Measurements from ENCODE around the gene FYN. TPM values are rescaled to one million over a fixed set of nuclear protein-coding genes. Genes with fewer than 3 reads are reported as not detected.
"Not testable (repeated sequence)": the region's sequence is repeated elsewhere in the genome, so short reads cannot be mapped to it uniquely, and the experiment has no call there.

FYN gene
- total RNA-seq, 1 experiment from 2014 or later: 45.4 TPM

- H3K36me3 ChIP-seq (replicated peaks; ENCODE audit: control insufficient read depth, insufficient read depth, low read length): no peaks in the 10 kb centered on the region; the same call in 1 of the 2 replicates
Observed at GRCh38 chr6:111837641-111838500, 35.4 kb downstream of the FYN start.

GRCh38 chr6:111837007-111837406 is 36.2 kb downstream of the FYN start:
- no peak overlapping the region for H3K4me3 ChIP-seq (ENCODE audit: insufficient read depth, low read depth, low read length)
- no peaks in the 10 kb centered on the region for H3K27me3 ChIP-seq (ENCODE audit: control insufficient read depth, insufficient read depth, low read length)
- H3K36me3 ChIP-seq (replicated peaks; ENCODE audit: control insufficient read depth, insufficient read depth, low read length): no peaks in the 10 kb centered on the region; the same call in 1 of the 2 replicates
- no peak for DNase-seq

More at GRCh38 chr6:111837641-111838500, 35.4 kb downstream of the FYN start:
- no peak overlapping the region for H3K4me3 ChIP-seq (ENCODE audit: insufficient read depth, low read depth, low read length)
- H3K27me3 ChIP-seq (ENCODE audit: control insufficient read depth, insufficient read depth, low read length): no peaks in the 10 kb centered on the region
- DNase-seq: no peak

- DNase-seq: no peak
- H3K36me3 ChIP-seq (replicated peaks; ENCODE audit: control insufficient read depth, insufficient read depth, low read length): no peaks in the 10 kb centered on the region; the same call in 1 of the 2 replicates
- no peaks in the 10 kb centered on the region for H3K27me3 ChIP-seq (ENCODE audit: control insufficient read depth, insufficient read depth, low read length)
- H3K4me3 ChIP-seq (ENCODE audit: insufficient read depth, low read depth, low read length): no peak overlapping the region
Observed at GRCh38 chr6:111835807-111836206, 37.4 kb downstream of the FYN start.

GRCh38 chr6:111835398-111835797 is 37.9 kb downstream of the FYN start:
- H3K27me3 ChIP-seq (ENCODE audit: control insufficient read depth, insufficient read depth, low read length); DNase-seq; H3K36me3 ChIP-seq (replicated peaks; ENCODE audit: control insufficient read depth, insufficient read depth, low read length); H3K4me3 ChIP-seq (ENCODE audit: insufficient read depth, low read depth, low read length): not testable (repeated sequence)

- DNase-seq: no peak
- Histone ChIP-seq H3K27me3 (ENCODE audit: control insufficient read depth, insufficient read depth, low read length) (no peaks in the 10 kb centered on the region), H3K36me3 (replicated peaks; ENCODE audit: control insufficient read depth, insufficient read depth, low read length) (no peaks in the 10 kb centered on the region), H3K4me3 (ENCODE audit: insufficient read depth, low read depth, low read length) (no peak overlapping the region)
Observed at GRCh38 chr6:111834356-111834755, 38.9 kb downstream of the FYN start.

- DNase-seq: no peak
- H3K27me3 ChIP-seq (ENCODE audit: control insufficient read depth, insufficient read depth, low read length): no peaks in the 10 kb centered on the region
- H3K4me3 ChIP-seq (ENCODE audit: insufficient read depth, low read depth, low read length): no peak overlapping the region
- H3K36me3 ChIP-seq (replicated peaks; ENCODE audit: control insufficient read depth, insufficient read depth, low read length): no peaks in the 10 kb centered on the region
Observed at GRCh38 chr6:111832833-111833418, 40.3 kb downstream of the FYN start.

- Histone ChIP-seq H3K27me3 (ENCODE audit: control insufficient read depth, insufficient read depth, low read length) (no peaks in the 10 kb centered on the region), H3K4me3 (ENCODE audit: insufficient read depth, low read depth, low read length) (no peak overlapping the region), H3K36me3 (replicated peaks; ENCODE audit: control insufficient read depth, insufficient read depth, low read length) (no peaks in the 10 kb centered on the region)
- no peak for DNase-seq
Observed at GRCh38 chr6:111831408-111831807, 41.8 kb downstream of the FYN start.

GRCh38 chr6:111829998-111830397 is 43.3 kb downstream of the FYN start:
- Histone ChIP-seq H3K27me3 (ENCODE audit: control insufficient read depth, insufficient read depth, low read length) (no peaks in the 10 kb centered on the region), H3K36me3 (replicated peaks; ENCODE audit: control insufficient read depth, insufficient read depth, low read length) (no peaks in the 10 kb centered on the region), H3K4me3 (ENCODE audit: insufficient read depth, low read depth, low read length) (no peak overlapping the region)
- no peak for DNase-seq

- H3K27me3 ChIP-seq (ENCODE audit: control insufficient read depth, insufficient read depth, low read length): no peaks in the 10 kb centered on the region
- no peak overlapping the region for H3K4me3 ChIP-seq (ENCODE audit: insufficient read depth, low read depth, low read length)
- no peak for DNase-seq
- H3K36me3 ChIP-seq (replicated peaks; ENCODE audit: control insufficient read depth, insufficient read depth, low read length): no peaks in the 10 kb centered on the region
Observed at GRCh38 chr6:111829581-111829980, 43.7 kb downstream of the FYN start.

GRCh38 chr6:111828809-111829208 is 44.4 kb downstream of the FYN start:
- DNase-seq: no peak
- no peaks in the 10 kb centered on the region for H3K27me3 ChIP-seq (ENCODE audit: control insufficient read depth, insufficient read depth, low read length)
- H3K4me3 ChIP-seq (ENCODE audit: insufficient read depth, low read depth, low read length): no peak overlapping the region
- no peaks in the 10 kb centered on the region for H3K36me3 ChIP-seq (replicated peaks; ENCODE audit: control insufficient read depth, insufficient read depth, low read length)

GRCh38 chr6:111825439-111826086 is 47.7 kb downstream of the FYN start:
- H3K4me3 ChIP-seq (ENCODE audit: insufficient read depth, low read depth, low read length): no peak overlapping the region
- H3K36me3 ChIP-seq (replicated peaks; ENCODE audit: control insufficient read depth, insufficient read depth, low read length): no peaks in the 10 kb centered on the region
- no peaks in the 10 kb centered on the region for H3K27me3 ChIP-seq (ENCODE audit: control insufficient read depth, insufficient read depth, low read length)
- no peak for DNase-seq

GRCh38 chr6:111824608-111825337 is 48.5 kb downstream of the FYN start:
- Histone ChIP-seq H3K36me3 (replicated peaks; ENCODE audit: control insufficient read depth, insufficient read depth, low read length) (no peaks in the 10 kb centered on the region), H3K27me3 (ENCODE audit: control insufficient read depth, insufficient read depth, low read length) (no peaks in the 10 kb centered on the region), H3K4me3 (ENCODE audit: insufficient read depth, low read depth, low read length) (no peak overlapping the region)
- DNase-seq: no peak

GRCh38 chr6:111823831-111824607 is 49.2 kb downstream of the FYN start:
- Histone ChIP-seq H3K4me3 (ENCODE audit: insufficient read depth, low read depth, low read length) (no peak overlapping the region), H3K36me3 (replicated peaks; ENCODE audit: control insufficient read depth, insufficient read depth, low read length) (no peaks in the 10 kb centered on the region), H3K27me3 (ENCODE audit: control insufficient read depth, insufficient read depth, low read length) (no peaks in the 10 kb centered on the region)
- DNase-seq: no peak

GRCh38 chr6:111823012-111823411 is 50.2 kb downstream of the FYN start:
- Histone ChIP-seq H3K4me3 (ENCODE audit: insufficient read depth, low read depth, low read length) (no peak overlapping the region), H3K36me3 (replicated peaks; ENCODE audit: control insufficient read depth, insufficient read depth, low read length) (no peaks in the 10 kb centered on the region), H3K27me3 (ENCODE audit: control insufficient read depth, insufficient read depth, low read length) (no peaks in the 10 kb centered on the region)
- no peak for DNase-seq

All from H7 (cell line).